Head of caudate nucleus (tissue), 42 donors: ENCODE results near the gene ROBO2.
A peak's percentile ranks its signal among the peaks of the same experiment; 100 is the strongest.

Experiments used
- DNase-seq, 42 donors: peaks; one replicate each; pipeline versions ENCODE4 v3.0.0 to v3.0.0-alpha.2; 2020 to 2021; ENCODE audit warnings: mixed read lengths in 7 of 42
- intact Hi-C: fragments of 100-400 bp; cut with DNase I; formaldehyde crosslinking; loops from one replicate; pipeline ENCODE4 v1.15.0; 2022

ROBO2 gene

GRCh38 chr3:77051591-77051990 is 11.7 kb downstream of the ROBO2 start:
- intact Hi-C loops: no loop called here
- DNase-seq: no peak

DNA sequence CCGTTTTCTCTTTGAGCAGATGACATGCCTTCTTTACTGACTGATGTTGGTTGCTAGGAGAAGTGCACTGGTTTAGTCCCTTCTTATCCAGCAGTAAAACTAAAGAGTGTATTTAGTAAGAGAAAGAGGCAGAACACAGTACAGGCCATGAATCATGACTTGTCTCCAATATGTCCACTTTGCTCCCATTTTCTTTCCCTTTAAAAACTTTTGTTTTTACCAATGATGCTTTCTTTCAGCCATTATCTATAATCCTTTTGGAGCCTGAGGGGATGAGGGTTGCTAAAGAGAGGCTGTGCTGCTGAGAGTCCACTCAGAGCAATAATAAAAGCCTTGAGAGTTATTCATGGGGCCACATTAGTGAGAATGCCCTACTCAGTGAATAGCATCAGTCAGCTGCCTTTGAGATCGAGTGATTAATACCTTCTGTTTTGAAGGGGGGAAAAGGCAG is 12.2 kb downstream of the ROBO2 start:
- intact Hi-C loops: no loop called here
- DNase-seq: no peak

GRCh38 chr3:77052733-77053670 is 13.1 kb downstream of the ROBO2 start:
- no peak for DNase-seq
- intact Hi-C loops: no loop called here

- intact Hi-C loops: no loop called here
- no peak for DNase-seq
Observed at GRCh38 chr3:77053795-77054194, 13.9 kb downstream of the ROBO2 start.

DNA sequence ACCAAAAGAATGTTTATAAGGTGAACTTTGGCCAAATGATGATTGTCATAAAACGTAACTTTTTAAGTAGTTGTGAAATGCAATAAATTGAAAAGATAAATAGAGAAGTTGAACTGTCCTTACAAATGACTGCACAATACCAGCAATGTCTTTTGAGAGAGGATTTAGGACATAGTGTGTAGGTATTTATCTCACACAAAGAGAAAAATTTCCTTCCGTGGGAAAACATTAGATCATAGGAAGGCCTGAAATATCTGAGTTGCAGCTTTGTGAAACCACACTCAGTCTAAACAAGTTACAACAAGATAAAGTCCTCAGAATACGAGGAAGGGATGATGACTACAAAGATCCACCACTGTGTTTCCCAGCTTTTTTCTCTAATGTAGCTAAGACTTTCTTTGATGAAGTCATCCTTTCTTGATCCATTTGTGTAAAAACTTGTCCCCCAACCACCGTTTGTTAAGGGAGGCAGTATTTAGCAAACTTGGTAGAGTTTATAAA is 16.0 kb downstream of the ROBO2 start:
- intact Hi-C loops: no loop called here
- no peak for DNase-seq

DNA sequence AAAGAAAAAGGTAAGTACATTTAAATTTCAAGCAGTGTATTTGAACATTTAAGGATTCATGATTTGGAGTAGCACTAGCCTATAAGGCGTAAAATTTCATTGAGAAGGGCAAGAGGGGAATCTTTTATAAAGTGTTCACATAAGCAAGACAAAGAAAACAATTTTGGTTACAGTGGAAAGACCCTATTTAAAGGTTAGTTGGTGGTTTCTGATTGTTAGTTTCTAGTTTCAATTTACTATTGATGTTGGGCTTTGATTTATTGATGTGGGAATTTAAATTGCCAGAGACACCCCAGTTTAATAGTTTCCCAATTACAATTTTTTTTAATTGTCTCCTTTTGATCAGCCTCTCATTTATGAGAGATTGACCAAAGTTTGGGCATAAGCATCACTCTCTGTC is 19.5 kb downstream of the ROBO2 start:
- no peak for DNase-seq
- intact Hi-C loops: no loop called here

GRCh38 chr3:77063423-77063822 is 23.5 kb downstream of the ROBO2 start:
- no peak for DNase-seq
- intact Hi-C loops: no loop called here

GRCh38 chr3:77065750-77066149 is 25.9 kb downstream of the ROBO2 start:
- no peak for DNase-seq
- intact Hi-C loops: no loop called here

DNA sequence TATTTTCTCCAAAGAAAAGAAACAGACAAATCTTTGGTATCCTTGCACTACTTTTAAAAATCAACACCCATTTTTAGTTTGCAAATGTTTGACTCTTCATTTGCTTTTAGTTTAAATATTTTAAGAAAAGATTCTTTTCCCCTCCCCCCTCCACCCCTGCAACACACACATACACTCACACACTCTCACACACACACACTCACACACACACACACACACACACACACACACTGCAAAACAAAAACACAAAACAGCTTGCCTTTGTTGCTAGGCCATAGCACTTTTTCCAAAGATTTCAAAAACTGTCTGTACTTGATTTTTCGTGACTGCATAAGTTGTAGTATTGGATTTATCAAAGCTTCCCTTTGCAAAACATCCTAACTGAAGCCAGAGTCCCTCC is 26.9 kb downstream of the ROBO2 start:
- intact Hi-C loops: no loop called here
- DNase-seq: no peak

- intact Hi-C loops: no loop called here
- no peak for DNase-seq
Observed at GRCh38 chr3:77068808-77069207, 28.9 kb downstream of the ROBO2 start.

GRCh38 chr3:77071364-77071763 is 31.5 kb downstream of the ROBO2 start:
- intact Hi-C loops: no loop called here
- DNase-seq: no peak

DNA sequence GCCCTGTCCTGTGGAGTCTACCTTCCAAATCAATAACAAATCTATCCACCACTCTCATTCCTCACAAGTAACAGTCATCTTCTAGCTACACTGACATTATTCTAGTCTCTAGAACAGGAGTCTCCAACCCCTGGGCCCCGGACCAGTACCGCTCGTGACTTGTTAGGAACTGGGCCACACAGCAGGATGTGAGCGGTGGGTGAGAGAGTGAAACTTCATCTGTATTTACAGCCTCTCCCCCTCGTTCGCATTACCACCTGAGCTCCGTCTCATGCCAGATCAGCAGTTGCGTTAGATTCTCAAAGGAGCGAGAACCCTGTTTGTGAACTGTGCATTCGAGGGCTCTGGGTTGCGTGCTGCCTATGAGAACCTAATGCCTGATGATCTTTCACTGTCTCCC is 31.9 kb downstream of the ROBO2 start:
- intact Hi-C loops: no loop called here
- DNase-seq: no peak

GRCh38 chr3:77072232-77072631 is 32.3 kb downstream of the ROBO2 start:
- intact Hi-C loops: no loop called here

GRCh38 chr3:77078279-77078678 is 38.4 kb downstream of the ROBO2 start:
- intact Hi-C loops: no loop called here
- no peak for DNase-seq

More at GRCh38 chr3:77072232-77072631, 32.3 kb downstream of the ROBO2 start:
- no peak for DNase-seq

- intact Hi-C loops: no loop called here
- no peak for DNase-seq
Observed at GRCh38 chr3:77079988-77080610, 40.2 kb downstream of the ROBO2 start.

- intact Hi-C loops: no loop called here
- DNase-seq: peak in 38 of 42 donors; percentile 10 to 75 (median 42)
Observed at GRCh38 chr3:77081240-77081661, 41.4 kb downstream of the ROBO2 start.

DNA sequence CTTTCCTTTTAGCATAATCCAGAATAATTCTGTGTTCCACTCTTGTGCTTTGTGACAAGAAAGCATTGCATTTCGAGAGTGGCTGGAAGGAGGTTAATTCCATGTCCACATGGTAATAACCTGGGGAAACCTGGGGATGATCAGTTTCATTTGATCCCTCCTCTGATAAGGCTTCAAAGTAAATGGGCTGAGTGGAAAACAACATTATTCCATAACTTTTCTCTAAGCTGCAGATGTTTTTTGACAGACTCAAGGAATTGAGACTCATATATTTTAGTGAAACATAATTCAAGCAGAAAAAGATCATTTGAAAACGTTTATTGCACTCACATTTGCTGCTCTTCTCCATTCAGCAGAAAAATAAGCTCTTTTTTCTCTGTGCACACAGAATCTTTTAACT is 44.6 kb downstream of the ROBO2 start:
- intact Hi-C loops: no loop called here

DNA sequence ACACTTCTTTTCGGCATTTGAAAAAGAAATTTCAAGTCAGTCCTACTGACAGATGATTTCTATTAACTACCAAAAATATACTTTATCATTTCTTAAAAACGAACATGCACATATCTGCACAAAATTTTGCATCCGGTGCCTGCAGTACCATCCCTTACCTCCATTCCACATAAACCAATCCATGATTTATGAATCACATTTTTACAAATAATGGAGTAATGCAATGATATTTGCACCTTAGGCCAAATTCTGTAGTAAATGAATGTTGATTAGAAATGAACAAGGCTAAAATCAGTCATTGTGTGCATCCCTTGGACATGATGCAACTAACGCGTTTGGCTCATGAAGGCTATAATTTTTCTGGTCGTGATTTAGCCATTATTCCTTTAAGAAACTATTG is 46.5 kb downstream of the ROBO2 start:
- intact Hi-C loops: no loop called here
- no peak for DNase-seq

More for the DNA sequence above, 44.6 kb downstream of the ROBO2 start:
- no peak for DNase-seq

DNA sequence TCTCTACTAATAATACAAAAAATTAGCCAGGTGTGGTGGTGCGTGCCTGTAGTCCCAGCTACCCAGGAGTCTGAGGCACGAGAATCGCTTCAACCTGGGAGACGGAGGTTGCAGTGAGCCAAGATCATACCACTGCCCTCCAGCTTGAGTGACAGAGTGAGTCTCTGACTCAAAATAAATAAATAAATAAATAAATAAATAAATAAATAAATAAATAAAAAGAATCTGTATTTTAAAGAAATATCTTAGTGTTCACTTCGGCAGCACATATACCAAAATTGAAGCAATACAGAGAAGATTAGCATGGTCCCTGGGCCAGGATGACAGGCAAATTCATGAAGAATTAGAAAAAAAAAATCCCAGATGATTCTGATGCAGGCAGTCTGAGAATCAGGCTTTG is 51.9 kb downstream of the ROBO2 start:
- intact Hi-C loops: no loop called here
- no peak for DNase-seq

DNA sequence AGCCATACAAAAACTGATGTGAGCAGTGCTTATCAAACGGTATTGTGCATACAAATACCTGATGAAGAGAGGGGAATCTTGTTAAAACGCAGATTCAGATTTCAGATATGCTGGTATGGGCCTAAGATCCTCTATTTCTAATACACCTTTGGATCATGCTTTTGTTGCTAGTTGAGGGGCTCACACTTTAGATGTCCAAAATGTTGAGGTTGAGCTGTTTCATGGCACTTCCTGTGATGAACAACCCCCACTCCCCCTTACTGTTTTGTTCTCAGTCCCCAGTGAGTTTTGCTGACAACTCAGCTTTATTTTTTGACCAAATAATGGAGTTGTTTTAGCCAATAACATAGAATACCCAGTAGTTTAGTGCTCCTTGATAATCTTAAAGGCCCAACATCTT is 53.2 kb downstream of the ROBO2 start:
- no peak for DNase-seq
- intact Hi-C loops: no loop called here
